NCI-H2107 treated with DMSO at 0.1 percent for 48 hours (cell line): ENCODE measurements around the gene SLC22A23.
A peak's percentile ranks its signal among the peaks of the same experiment; 100 is the strongest.

Experiments
- DNase-seq: peaks from one replicate; lab custom pipeline; 2025; ENCODE audit not compliant: unreplicated experiment; lab: John Stamatoyannopoulos, UW

Gene SLC22A23

DNA sequence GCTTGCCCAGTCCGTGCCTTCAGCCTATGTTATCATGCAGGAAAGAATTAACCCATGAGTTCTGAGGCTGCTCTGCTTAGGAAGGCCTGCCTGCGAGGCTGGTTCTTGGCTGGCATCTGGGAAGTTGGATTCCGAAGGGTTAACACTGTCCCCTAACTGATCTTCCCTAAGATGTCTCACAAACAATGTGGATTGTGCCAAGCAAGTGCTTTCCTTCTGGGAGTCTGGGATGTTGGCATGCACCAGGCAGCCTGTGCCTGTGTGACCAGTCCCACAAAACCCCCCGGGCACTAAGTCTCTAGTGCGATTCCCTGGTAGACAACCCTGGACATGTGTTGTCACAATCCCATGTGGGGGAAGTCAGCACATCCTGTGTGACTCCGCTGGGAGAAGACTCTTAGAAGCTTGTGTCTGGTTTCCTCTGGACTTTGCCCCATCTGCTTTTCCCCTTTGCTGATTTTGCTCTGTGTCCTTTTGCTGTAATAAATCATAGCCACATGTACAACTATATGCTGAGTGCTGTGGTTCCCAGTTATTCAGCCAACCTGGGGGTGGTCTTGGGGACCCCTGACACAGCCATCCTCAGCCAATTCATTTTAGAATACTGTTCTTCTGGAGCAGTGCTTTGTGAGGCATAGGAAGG lies 83.8 kb downstream of the SLC22A23 start:
- DNase-seq, result no peak

DNA sequence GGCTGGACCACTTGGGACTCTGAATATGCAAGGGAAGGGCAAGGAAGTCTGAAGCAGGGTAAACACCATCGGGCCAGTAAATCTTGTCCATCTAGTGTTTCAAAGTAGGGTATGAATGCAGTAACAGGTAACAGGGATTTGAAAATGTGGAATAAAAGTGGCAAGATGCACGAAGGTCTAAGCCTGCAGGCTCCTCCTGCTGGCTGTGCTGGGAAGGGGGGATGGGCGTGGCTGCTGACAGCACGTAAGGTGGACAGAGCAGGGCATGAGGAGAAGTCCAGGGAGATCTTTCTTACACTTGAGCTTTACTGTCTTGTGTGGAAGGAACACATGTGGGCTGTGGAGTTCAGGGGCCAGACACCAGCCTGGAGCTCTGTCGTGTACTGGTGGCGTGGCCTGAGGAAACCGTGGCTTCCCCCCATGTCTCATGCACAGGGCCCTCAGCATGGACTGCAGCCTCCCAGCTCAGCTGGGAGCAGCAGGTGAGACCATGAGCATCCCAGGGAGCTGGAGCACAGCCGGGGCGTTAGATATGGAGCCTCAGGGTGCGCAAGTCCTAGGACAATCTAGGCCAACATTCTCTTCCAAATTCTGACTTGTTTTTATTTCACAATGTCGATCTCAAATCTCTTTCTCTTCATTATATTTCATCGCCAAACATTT lies 84.5 kb downstream of the SLC22A23 start:
- no peak for DNase-seq

DNA sequence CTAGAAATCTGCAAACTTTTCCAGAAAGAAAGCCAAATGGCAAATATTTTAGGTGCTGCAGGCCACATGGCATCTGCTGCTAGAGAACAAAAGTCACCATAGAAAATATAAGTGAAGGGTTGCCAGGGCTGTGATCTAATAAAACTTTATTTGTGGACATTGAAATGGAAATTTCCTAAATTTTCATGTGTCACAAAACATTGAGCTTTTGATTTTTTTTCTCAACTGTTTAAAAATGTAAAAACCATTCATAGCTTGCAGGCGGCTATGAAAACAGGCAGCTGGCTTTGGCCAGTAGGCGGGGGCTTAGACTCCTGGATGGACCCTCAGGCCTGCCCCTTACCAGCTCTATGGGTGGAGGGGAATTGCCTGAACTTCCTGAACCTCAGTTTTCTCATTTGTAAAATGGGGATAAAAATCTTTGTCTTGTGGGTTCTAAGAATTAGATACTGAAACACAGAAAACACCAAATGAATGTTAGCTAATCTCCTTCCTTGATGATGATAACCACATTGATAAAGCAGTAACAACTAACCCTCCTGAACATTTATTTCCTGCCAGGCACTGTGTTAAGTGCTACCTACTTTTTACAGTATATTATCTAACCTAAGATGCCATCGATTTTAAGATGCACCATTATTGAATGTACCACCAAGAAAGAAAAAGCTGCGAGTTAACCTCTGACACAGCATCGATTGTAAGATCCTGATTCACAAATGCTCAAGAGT lies 85.5 kb downstream of the SLC22A23 start:
- DNase-seq, result no peak

DNA sequence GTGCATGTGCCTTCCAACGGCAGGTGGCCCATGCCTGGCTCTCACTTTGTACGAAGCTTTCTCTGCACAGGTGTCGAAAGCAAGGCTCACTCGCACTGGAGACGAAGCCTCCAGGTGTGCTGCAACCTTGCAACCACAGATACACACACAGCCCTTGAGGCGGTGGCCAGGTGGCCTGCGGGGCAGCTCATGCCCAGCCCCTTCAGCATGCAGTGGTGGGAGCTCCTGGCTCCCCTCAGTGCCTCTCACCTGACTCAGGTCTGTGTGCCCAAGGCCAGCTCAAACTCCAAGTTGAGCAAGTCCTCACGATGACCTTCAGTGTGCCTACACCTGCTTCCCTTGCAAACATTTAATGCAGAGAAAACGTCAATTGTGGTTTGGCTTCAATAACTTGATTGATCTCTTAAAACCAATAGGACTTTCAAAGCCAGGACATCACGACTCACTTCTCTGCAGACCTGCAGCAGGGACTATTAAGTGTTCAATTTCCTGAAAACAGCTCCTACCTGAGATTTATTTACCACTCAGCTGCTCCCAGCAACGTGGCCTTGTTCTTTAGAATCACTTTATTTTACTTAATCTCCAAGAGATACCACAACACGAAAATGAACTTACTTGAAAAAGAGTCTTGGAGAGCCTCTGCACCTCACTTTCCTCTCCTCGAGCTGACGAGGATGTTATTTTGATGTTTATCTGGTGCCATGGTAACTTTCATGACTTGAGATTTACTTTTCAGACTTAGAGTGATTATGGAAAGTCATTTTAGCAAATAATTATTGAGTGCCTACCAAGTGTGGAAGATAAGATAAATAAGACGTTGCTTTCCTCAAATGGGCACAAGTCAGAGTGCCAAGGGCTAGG lies 86.3 kb downstream of the SLC22A23 start:
- peak; percentile 50 for DNase-seq

DNA sequence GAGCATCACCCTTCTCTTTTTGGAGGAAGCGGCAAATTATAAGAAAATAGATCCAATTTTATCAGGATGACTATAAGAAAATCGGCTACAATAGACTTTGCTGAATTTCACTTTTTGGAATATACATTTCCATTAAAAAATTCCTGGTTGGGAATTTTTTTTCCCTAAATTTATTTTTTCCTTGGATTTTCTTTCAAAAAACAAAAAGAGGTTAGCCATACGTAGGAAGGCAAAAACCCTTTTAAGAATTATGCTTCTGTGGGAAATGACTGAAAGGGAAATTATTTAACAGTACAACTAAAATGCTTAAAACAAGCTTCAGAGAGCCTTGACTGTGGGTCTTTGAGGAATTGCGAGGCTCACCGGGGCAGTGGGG lies 86.9 kb downstream of the SLC22A23 start:
- DNase-seq, result no peak

DNA sequence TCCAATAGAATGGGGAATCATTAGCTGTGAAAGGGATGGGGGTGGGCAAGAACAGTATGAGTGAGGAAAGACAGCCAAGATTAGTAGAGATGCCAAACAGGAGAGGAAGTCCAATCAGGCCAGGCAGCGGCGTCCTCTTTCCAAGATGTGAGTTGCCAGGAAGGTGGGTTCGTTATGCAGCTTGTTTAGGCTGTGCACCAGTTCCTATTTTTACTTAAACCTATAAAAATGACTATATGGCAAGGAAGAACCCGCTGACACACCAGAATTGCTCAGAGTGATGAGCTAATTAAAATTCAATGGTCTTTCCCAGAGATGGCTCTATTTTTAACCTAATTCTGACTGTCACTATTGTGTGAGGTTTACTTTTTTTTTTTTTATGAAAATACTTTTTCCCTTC lies 88.2 kb downstream of the SLC22A23 start:
- no peak for DNase-seq

DNA sequence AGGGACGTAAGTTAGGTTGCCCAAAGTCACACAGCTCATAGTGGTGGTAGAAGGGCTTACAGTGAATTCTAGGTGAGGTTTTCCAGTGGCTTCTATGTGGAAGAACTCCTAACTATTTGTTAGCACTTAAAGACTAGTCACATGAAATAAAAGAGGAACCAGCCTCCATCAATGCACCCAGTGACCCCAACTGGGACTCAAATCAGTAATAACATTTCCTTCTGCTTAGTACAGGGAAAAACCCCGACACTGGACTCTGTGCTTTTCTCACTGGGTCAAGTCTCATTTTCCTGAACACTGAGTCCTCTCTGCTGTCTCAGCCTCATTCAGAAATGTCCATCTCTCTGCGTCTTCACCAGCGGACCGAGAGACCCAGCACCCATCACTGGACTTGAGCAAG lies 89.2 kb downstream of the SLC22A23 start:
- DNase-seq, result no peak

DNA sequence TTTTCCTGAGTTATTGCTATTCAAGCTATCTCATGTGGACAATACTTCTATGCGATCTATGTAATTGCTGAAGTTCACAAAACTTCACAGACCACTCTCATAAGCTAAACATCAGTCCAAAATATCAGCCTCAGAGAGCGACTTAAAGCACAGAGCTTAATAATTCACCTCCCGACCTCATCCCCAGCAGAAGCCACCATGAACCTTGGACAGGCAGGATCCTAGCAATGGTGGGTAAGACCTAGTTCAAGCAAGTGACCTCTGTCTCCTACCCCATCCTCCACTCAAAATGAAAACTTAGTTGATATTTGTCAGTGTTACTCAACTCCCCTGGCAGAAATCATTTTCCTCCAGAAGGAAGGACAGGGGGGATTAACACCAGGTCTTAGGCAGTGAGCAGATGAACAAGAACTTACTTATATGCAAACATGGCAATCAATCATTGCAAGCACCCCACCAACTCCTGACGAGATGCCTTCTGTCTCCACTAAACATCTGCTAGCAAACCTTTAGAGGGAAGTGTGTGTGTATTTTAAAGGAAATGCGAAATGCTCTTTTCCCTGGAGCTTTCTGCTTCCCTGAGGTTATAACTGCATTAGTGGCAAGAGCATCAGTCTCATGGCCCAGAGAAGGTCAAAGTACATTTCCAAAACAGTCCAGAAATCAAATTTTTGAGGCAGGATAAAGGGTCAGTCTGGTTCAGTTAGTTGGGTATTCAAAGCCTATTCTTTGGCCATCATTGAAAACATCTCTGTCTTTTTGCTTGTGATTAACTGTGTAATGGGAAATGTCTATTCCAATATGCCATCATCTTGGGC lies 90.0 kb downstream of the SLC22A23 start:
- no peak for DNase-seq

DNA sequence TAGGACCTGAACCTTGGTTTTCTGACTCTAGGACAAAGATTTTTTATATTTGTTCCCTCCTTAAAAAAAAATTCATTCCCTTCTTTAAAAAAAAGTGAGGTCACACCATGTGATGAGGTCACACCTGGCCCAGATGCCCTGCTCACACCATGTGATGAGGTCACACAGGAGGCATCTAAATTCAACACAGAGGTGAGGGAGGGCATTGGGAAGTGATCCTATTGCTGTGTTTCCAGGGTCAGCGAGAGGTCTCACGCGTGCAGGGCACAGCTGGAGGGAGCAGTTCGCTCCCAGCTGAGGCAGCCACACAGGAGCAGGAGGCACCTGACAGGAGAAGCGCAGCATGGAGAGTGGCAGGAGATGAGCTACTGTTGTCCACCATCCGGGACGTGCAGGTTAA lies 92.5 kb downstream of the SLC22A23 start:
- DNase-seq, result no peak

DNA sequence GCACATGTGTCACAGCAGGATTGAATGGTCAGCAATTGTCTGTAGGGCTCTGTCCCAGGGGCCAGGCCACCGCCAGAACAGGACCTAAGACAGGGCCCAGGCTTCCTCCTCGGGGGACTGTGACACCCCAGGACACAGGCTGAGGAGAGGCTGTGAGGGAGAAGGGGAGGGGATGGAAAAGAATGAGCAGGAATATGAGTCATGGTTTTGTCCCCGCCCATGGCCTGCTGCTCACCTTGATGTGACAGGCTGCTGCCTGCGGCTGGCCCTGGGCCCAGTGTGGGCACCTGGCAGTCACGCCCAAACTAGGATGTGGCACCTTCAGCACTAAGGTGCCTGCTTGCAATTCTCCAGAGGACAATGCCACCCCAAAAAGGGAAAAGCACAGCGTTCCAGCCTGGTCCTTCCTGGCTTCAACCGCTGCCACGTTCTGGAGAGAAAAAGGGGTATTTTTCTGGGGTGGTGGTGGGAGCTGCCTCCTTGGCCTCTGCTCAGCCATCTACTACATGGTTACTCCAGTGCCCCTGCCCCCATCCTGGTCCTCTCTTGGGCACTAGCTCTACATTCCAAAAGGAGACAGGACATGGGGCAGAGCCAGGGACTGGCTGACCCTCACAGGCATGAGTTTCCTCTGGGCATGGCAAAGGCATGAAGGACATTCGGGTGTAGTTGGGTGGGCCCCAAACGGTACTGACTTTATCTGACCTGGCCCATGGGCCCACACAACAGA lies 93.4 kb downstream of the SLC22A23 start:
- DNase-seq, result peak; percentile 27

DNA sequence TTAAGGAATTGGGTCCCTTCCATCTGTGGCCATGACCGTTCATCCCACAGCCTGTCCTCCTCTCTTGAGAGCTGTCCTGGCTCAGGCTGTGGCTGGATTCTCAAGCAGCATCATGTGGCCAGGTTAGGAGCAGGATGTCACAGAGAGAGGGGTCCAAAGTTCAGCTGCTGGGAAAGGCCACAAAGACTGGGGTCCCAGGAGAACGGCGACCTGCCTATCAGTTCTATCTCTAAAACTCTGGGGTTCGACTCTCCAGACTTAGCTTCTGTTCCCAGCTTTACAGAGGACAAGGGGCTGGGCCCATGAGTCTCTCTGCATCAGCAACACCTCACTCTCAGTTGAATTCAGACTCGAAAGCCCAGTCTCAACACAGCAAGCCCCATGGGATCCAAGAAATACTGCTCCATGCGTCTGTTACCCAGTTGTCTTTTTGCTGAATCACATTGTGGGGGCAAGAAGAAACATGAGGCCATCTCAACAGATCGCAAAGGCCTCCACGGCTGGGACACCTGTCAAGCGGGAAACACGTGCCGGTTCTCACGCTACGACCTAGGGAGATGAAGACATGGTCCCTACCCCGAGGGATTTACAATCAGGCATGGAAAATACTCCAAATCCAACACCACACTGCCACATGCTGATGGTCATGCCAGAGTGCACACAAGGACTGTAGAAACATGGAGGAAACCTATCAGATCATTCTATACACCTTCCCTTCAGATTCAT lies 95.4 kb downstream of the SLC22A23 start:
- DNase-seq, result no peak

DNA sequence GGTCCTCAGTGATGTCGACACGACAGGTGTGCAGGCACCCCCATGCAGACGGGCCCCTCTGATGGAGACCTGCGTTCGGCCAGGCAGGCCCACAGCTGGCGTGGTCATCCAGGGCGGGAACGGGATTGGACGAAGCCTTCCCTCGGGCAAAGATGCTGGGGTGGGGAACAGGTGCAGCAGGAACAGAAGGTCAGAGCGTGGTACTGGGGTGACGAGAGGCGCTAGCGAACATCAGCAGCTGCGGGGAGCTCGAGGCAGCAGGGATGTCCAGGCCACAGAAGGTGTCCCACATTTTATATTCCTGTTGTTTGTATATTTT lies 96.2 kb downstream of the SLC22A23 start:
- DNase-seq, result no peak

DNA sequence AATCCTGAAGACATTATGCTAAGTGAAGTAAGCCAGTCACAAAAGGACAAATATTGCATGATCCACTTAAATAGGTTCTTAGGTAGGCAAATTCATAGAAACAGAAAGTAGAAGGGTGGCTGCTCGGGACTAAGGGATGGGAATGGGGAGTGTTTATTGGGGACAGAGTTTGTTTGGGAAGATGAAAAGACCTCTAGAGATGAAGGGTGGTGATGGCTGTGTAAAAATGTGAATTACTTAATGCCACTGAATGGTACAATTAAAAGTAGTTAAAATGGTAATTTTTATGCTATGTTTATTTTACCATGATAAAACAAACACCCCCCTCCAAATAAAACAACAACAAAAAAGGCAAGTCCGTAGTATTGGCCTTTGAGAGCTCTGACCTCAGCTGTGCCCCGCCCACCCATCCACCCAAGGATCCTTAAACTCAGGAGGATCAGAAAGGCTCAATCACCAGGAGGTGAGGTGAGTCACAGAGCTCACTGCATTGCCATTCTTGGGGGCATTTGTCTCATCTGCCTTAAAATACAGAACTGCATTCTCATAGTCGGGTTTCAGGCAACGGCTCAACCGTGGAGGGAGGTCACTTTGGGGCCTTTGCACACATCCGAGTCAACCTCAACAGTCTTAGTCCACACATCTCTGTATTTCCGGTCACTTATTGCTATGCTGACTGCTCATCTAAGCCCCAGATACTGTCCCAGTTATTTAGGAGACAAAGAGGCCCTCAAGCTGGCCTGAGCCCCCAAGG lies 96.7 kb downstream of the SLC22A23 start:
- DNase-seq, result no peak

DNA sequence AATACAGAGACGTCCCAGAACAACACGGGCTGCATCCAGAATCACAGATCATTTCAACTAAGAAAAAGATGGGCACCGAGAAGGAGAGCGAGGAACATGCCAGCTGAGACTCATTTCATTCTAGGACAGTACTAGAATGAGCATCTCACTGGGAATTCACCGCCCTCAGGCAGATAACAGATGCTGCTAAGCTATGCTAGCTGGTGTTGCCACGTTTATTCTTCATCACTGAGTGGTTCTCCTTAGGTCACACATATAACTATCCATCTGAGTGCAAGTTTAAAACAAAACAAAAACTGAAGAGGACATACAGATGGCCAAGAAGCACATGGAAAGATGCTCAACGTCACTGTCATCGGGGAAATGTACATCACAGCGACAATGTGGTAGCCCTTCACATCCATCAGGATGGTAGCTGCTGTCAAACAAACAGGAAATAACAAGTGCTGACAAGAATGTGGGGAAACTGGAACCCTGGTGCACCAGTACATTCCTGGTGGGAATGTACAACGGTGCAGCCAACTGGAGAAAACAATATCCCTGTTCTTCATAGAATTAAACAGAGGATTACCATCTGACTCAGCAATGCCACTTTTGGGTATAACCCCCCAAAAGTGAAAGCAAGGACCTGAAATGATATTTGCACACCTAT lies 97.6 kb downstream of the SLC22A23 start:
- no peak for DNase-seq

DNA sequence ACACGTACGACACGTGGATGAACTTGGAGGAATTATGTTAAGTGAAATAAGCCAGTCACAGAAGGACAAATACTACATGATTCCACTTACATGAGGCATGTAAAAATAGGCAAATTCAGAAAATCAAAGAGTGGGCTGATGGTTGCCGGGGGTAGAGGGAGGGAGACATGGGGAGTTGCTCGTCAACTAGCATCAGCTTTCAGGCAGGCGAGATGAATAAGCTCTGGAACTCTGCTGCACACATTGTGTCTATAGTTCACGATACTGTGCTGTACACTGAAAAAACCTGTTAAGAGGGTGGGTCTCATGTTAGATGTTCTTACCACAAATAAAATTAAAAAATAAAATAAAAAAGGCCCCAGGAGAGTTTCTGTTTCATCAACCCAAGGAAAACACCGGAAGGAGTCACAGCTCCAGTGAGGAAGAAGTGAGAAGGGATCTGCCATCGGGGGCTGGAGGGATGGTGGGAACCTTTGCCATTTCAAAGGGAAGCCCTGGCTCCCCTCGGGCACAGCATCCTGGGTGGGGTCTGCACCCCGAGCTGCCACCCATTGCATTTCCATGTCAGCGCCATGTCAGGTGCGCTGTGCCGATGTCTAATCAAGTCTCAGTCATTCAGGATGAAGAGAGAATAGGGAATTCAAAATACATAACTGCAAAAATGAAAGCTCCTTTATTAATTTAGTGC lies 98.3 kb downstream of the SLC22A23 start:
- DNase-seq, result no peak

DNA sequence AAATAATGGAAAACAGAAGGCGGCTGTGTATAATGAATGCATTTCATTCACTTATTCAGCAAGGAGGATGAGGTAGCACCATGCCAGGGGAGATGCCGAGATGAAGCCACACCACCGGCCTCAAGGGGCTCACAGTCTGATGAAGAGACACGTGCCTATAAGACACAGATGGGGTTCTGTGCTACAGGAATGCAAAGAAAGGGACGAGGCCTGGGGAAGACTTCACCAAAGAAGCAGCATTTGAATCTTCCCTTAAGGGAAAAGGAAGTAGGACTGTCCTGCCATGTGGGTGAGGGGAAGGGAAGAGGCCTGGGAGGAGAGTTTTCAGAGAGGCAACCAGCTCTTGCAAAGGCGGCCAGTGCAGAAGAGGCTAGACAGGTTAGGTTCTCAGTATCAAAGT lies 99.2 kb downstream of the SLC22A23 start:
- DNase-seq, result no peak

DNA sequence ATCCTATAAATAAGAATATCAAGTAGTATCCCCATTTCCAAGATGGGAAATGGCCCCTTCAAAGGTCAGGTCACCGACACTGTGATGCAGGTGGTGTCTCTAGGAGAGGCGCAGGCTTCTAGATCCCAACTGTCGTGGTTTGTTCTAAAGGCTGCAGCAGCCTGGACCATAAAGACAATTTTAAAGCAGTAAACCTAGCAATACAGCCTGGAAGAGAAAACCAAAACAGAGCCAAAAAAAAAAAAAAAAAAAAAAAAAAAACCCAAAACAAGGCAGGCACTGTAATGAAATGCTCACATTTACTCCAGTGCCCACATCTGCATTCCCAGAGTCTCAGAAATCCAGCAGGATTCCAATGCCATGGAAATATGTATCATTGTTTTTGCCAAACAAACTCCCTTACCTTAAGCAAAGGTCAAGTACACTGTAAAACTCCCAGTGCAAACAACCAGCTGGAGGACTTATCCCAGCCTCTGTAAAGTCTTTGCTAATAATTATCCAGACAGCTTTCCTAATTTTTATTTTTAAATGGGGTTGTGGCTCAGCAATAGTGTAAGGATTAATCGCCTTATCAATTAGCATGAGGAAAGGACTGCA lies 99.9 kb downstream of the SLC22A23 start:
- no peak for DNase-seq
